H9 (cell line): Measurements from ENCODE around the gene ABCG1. TPM values are rescaled to one million over a fixed set of nuclear protein-coding genes. Genes with fewer than 3 reads are reported as not detected.

Source experiments
- DNase-seq: peaks from one replicate; pipeline ENCODE4 v3.0.0-alpha.2; 2017
- H2AFZ ChIP-seq: one replicate; pipeline ENCODE4 v1.6.1; 2013; ENCODE audit warnings: mild to moderate bottlenecking, low read length, control low read depth, moderate library complexity
- H2AK5ac ChIP-seq: 2 replicates; pipeline ENCODE4 v1.6.1; 2013; ENCODE audit warnings: low read length, control low read depth, mixed read lengths; ENCODE audit not compliant: insufficient read length
- H2BK120ac ChIP-seq: one replicate; pipeline ENCODE4 v1.6.1; 2013; ENCODE audit warnings: low read depth, mild to moderate bottlenecking, low read length, control low read depth, inconsistent platforms; ENCODE audit not compliant: poor library complexity, severe bottlenecking
- H2BK12ac ChIP-seq: 2 replicates; pipeline ENCODE4 v1.6.1; 2013; ENCODE audit warnings: low read length, control low read depth, mixed read lengths, low read depth; ENCODE audit not compliant: insufficient read length
- H2BK15ac ChIP-seq: 2 replicates; pipeline ENCODE4 v1.6.1; 2013; ENCODE audit warnings: low read depth, low read length, control low read depth
- H2BK20ac ChIP-seq: one replicate; pipeline ENCODE4 v1.6.1; 2013; ENCODE audit warnings: low read depth, mild to moderate bottlenecking, low read length, control low read depth, inconsistent platforms; ENCODE audit not compliant: poor library complexity, severe bottlenecking
- H2BK5ac ChIP-seq: 2 replicates; pipeline ENCODE4 v1.6.1; 2013; ENCODE audit warnings: low read length, control low read depth, mixed read lengths; ENCODE audit not compliant: insufficient read length
- H3K14ac ChIP-seq: 2 replicates; pipeline ENCODE4 v1.6.1; 2013; ENCODE audit warnings: low read length, control low read depth; ENCODE audit not compliant: insufficient read depth
- H3K18ac ChIP-seq: 2 replicates; pipeline ENCODE4 v1.6.1; 2013; ENCODE audit warnings: low read depth, mild to moderate bottlenecking, mixed read lengths, low read length, control low read depth; ENCODE audit not compliant: insufficient read length
- H3K23ac ChIP-seq: 2 replicates; pipeline ENCODE4 v1.6.1; 2013; ENCODE audit warnings: low read length, control low read depth, mixed read lengths, low read depth; ENCODE audit not compliant: insufficient read length
- H3K23me2 ChIP-seq: 2 replicates; pipeline ENCODE4 v1.6.1; 2013; ENCODE audit warnings: low read depth, mild to moderate bottlenecking, mixed read lengths, low read length, control low read depth; ENCODE audit not compliant: insufficient read length, poor library complexity, severe bottlenecking
- H3K27ac ChIP-seq: 2 replicates; pipeline ENCODE4 v1.5.1; 2013; ENCODE audit warnings: low read length, control low read depth, mixed read lengths, low read depth; ENCODE audit not compliant: insufficient read length
- H3K27me3 ChIP-seq: 2 replicates; pipeline ENCODE4 v1.6.1; 2013; ENCODE audit warnings: low read length, control low read depth, inconsistent platforms; ENCODE audit not compliant: insufficient read depth
- H3K4ac ChIP-seq: 2 replicates; pipeline ENCODE4 v1.6.1; 2013; ENCODE audit warnings: low read depth, mild to moderate bottlenecking, control low read depth, inconsistent platforms, low read length, moderate library complexity
- H3K4me1 ChIP-seq: 2 replicates; pipeline ENCODE4 v1.6.1; 2013; ENCODE audit warnings: low read length, control low read depth, inconsistent platforms; ENCODE audit not compliant: insufficient read depth
- H3K4me2 ChIP-seq: 2 replicates; pipeline ENCODE4 v1.6.1; 2013; ENCODE audit warnings: low read length, control low read depth, mixed read lengths; ENCODE audit not compliant: insufficient read length, insufficient read depth
- H3K56ac ChIP-seq: 2 replicates; pipeline ENCODE4 v1.6.1; 2013; ENCODE audit warnings: low read depth, mild to moderate bottlenecking, mixed read lengths, low read length, control low read depth; ENCODE audit not compliant: insufficient read length
- H3K79me1 ChIP-seq: 2 replicates; pipeline ENCODE4 v1.6.1; 2013; ENCODE audit warnings: low read depth, mild to moderate bottlenecking, moderate library complexity, low read length, control low read depth, inconsistent platforms; ENCODE audit not compliant: insufficient read depth, poor library complexity, severe bottlenecking
- H3K79me2 ChIP-seq: 2 replicates; pipeline ENCODE4 v1.6.1; 2013; ENCODE audit warnings: low read length, control low read depth, inconsistent platforms; ENCODE audit not compliant: insufficient read depth
- H3K9ac ChIP-seq: 2 replicates; pipeline ENCODE4 v1.6.1; 2013; ENCODE audit warnings: low read length, control low read depth, mixed read lengths; ENCODE audit not compliant: insufficient read length; ENCODE audit errors: extremely low read depth
- H3K9me3 ChIP-seq: one replicate; pipeline ENCODE4 v1.6.1; 2013; ENCODE audit warnings: low read depth, low read length, inconsistent platforms; ENCODE audit not compliant: control insufficient read depth
- H3T11ph ChIP-seq: one replicate; pipeline ENCODE4 v1.6.1; 2013; ENCODE audit warnings: mild to moderate bottlenecking, low read length, control low read depth, inconsistent platforms
- H4K20me1 ChIP-seq: one replicate; pipeline ENCODE4 v1.6.1; 2013; ENCODE audit not compliant: control insufficient read depth, insufficient read length, insufficient read depth
- H4K5ac ChIP-seq: 2 replicates; pipeline ENCODE4 v1.6.1; 2013; ENCODE audit warnings: low read depth, mild to moderate bottlenecking, mixed read lengths, low read length, control low read depth; ENCODE audit not compliant: insufficient read length
- H4K8ac ChIP-seq: replicated peaks from 2 replicates; pipeline ENCODE4 v1.6.1; 2013; ENCODE audit warnings: low read length, control low read depth, mixed read lengths, low read depth; ENCODE audit not compliant: insufficient read length
- H4K91ac ChIP-seq: 2 replicates; pipeline ENCODE4 v1.6.1; 2013; ENCODE audit warnings: low read depth, mild to moderate bottlenecking, moderate library complexity, mixed read lengths, low read length, control low read depth; ENCODE audit not compliant: insufficient read length
- H3K27ac Mint-ChIP-seq, 3 experiments: 2 replicates in 2 of 3; 3 replicates in 1 of 3; pipeline ENCODE4 v1.8.0; 2020 to 2021; ENCODE audit warnings: mixed read lengths in 3 of 3, mild to moderate bottlenecking in 1 of 3, moderate library complexity in 1 of 3
- H3K27me3 Mint-ChIP-seq: 2 replicates; pipeline ENCODE4 v1.8.0; 2021; ENCODE audit warnings: low read depth, mild to moderate bottlenecking, moderate library complexity, mixed read lengths
- H3K36me3 Mint-ChIP-seq, 3 experiments: 2 replicates in 2 of 3; 3 replicates in 1 of 3; pipeline ENCODE4 v1.8.0; 2020 to 2021; ENCODE audit warnings: low read depth in 3 of 3, mixed read lengths in 3 of 3; ENCODE audit not compliant: insufficient read depth in 1 of 3
- H3K4me1 Mint-ChIP-seq, 2 experiments: 2 replicates each; pipeline ENCODE4 v1.8.0; 2020; ENCODE audit warnings: mixed read lengths in 2 of 2
- H3K4me3 Mint-ChIP-seq, 2 experiments: 2 replicates in 1 of 2; 3 replicates in 1 of 2; pipeline ENCODE4 v1.8.0; 2020 to 2021; ENCODE audit warnings: mild to moderate bottlenecking in 2 of 2, mixed read lengths in 2 of 2, moderate library complexity in 1 of 2
- H3K9me3 Mint-ChIP-seq, 2 experiments: 2 replicates in 1 of 2; 3 replicates in 1 of 2; pipeline ENCODE4 v1.8.0; 2020; ENCODE audit warnings: mild to moderate bottlenecking in 2 of 2, mixed read lengths in 2 of 2, moderate library complexity in 1 of 2
- CTCF ChIP-seq: fragments of 200-600 bp; sonication (generic); conservative IDR thresholded peaks from 3 replicates; pipeline ENCODE4 v1.8.0; 2021; ENCODE audit warnings: antibody characterized with exemption, mild to moderate bottlenecking
- WGBS: extraction: QIAGEN DNeasy Blood & Tissue Kit; methylation state at CpG from one replicate; pipeline ENCODE4 v1.1.7; 2013; ENCODE audit warnings: missing lambda C conversion rate, low lambda C conversion rate, mixed read lengths; ENCODE audit not compliant: insufficient read length; ENCODE audit errors: extremely low coverage; 5-methylcytosine and 5-hydroxymethylcytosine counted together
- long read RNA-seq: library from polyadenylated mRNA; unstranded; transcript quantifications from one replicate; pipeline ENCODE4 v2.0.0, GENCODE V29; 2020
- total RNA-seq: library from RNA; stranded (reverse); gene quantifications from 2 replicates; pipeline ENCODE4 v1.2.1, GENCODE V29; 2021

The ABCG1 gene
- total RNA-seq, result 0.83 and 0.99 TPM in 2 replicates
- long read RNA-seq, transcript ABCG1-203 (15 exons, 3,034 nt), result major isoform, 5 of 7 reads
- long read RNA-seq, partial matches to known transcripts, result 0 of 7 reads
- long read RNA-seq, other reads (novel, unspliced or antisense), result 1 of 7 reads

GRCh38 chr21:42218836-42219605 lies at the start of gene ABCG1:
TSS of gene ABCG1 (plus strand) at chr21:42219140. CDS start at chr21:42219263, 123 bp downstream.
- Histone ChIP-seq H3K4me1 (no peaks in the 10 kb centered on the region), H3T11ph (no peak within 1 kb of the TSS), H2BK15ac (no peak within 1 kb of the TSS), H4K20me1 (no peaks in the 10 kb centered on the region), H4K8ac (no peak within 1 kb of the TSS), H3K23ac (no peak within 1 kb of the TSS), H3K9ac (no peak within 1 kb of the TSS), H2AK5ac (no peak within 1 kb of the TSS), H3K23me2 (peaks cover 17% of the 10 kb centered on the region), H3K9me3 (no peaks in the 10 kb centered on the region), H3K4ac (no peak within 1 kb of the TSS), H2BK5ac (no peak within 1 kb of the TSS), H3K4me2 (peak within 1 kb of the TSS; percentile 86), H3K79me1 (no peaks in the 10 kb centered on the region), H3K27ac (no peak within 1 kb of the TSS), H3K27me3 (peaks cover 3% of the 10 kb centered on the region; the same call in 1 of the 2 replicates), H2AFZ (no peak within 1 kb of the TSS), H4K5ac (no peak within 1 kb of the TSS), H2BK120ac (no peak within 1 kb of the TSS), H4K91ac (no peak within 1 kb of the TSS), H3K14ac (no peak within 1 kb of the TSS), H2BK20ac (no peak within 1 kb of the TSS), H3K18ac (no peak within 1 kb of the TSS), H3K79me2 (no peaks in the 10 kb centered on the region), H3K56ac (no peak within 1 kb of the TSS), H2BK12ac (no peak within 1 kb of the TSS)
- WGBS, result no CpG with 5 or more reads among the region's 83 CpGs
- H3K4me1 Mint-ChIP-seq, result peaks cover 10% of the 10 kb centered on the region in 2 experiments
- H3K4me3 Mint-ChIP-seq, result peak within 1 kb of the TSS; percentile 62 to 90
- H3K27ac Mint-ChIP-seq, result 0 out of 7 replicates have a peak within 1 kb of the TSS, but pooled peaks of 1 of the 3 experiments have one; percentile 8
- H3K36me3 Mint-ChIP-seq, result peaks cover 2 to 4% (median 2%) of the 10 kb centered on the region in 3 experiments; a peak in 4 of 7 replicates
- no peak for TF ChIP-seq CTCF
- H3K9me3 Mint-ChIP-seq, result peaks cover 19 to 21% of the 10 kb centered on the region in 2 experiments
- H3K27me3 Mint-ChIP-seq, result peaks cover 90% of the 10 kb centered on the region
- peak; percentile 68 for DNase-seq
